SK-N-SH (cell line): ENCODE data around the gene DPEP2. TPM values are rescaled to one million over a fixed set of nuclear protein-coding genes. Genes with fewer than 3 reads are reported as not detected.

Experiments used
- CTCF ChIA-PET: fragments of 300-600, 350-600 bp; formaldehyde crosslinking; extraction: SDS; loops from one replicate; lab custom pipeline; 2021; lab: Yijun Ruan, JAX
- POLR2A ChIA-PET: fragments of 350-600 bp; sonication (Branson Sonifier 250); formaldehyde crosslinking; extraction: SDS; loops from one replicate; lab custom pipeline; 2020; ENCODE audit warnings: antibody characterized with exemption, inconsistent platforms; lab: Yijun Ruan, JAX
- DNase-seq: peaks from one replicate; pipeline ENCODE4 v3.0.0; 2012
- H2AFZ ChIP-seq: fragments of 200-600 bp; sonication (generic); 2 replicates; pipeline ENCODE4 v1.8.1; 2016; ENCODE audit warnings: antibody characterized with exemption, mild to moderate bottlenecking, low read depth
- H3F3A ChIP-seq: fragments of 200-600 bp; sonication (generic); replicated peaks from 2 replicates; pipeline ENCODE3; 2016; ENCODE audit warnings: antibody characterized with exemption, mild to moderate bottlenecking; ENCODE audit not compliant: insufficient read depth
- H3K27ac ChIP-seq, 2 experiments: fragments of 200-500 bp in 1 of 2; fragments of 200-600 bp in 1 of 2; sonication (Bioruptor generic) in 1 of 2; sonication (generic), shearing (Covaris generic) in 1 of 2; 2 replicates each; pipeline versions ENCODE4 v1.5.1 to v1.6.1; 2014 to 2016; ENCODE audit warnings: low read depth in 2 of 2, inconsistent platforms in 1 of 2, low read length in 1 of 2, mild to moderate bottlenecking in 1 of 2, mixed read lengths in 1 of 2
- H3K27me3 ChIP-seq: fragments of 200-600 bp; sonication (generic), shearing (Covaris generic); 2 replicates; pipeline ENCODE4 v1.6.1; 2016; ENCODE audit warnings: mixed run types; ENCODE audit not compliant: insufficient read depth
- H3K36me3 ChIP-seq, 2 experiments: fragments of 200-500 bp in 1 of 2; fragments of 200-600 bp in 1 of 2; sonication (Bioruptor generic) in 1 of 2; sonication (generic) in 1 of 2; replicated peaks in 1 of 2; 2 replicates each; pipeline versions ENCODE3 to v1.5.1; 2014 to 2016; ENCODE audit warnings: low read length in 1 of 2, mild to moderate bottlenecking in 1 of 2; ENCODE audit not compliant: insufficient read depth in 2 of 2, control insufficient read depth in 1 of 2
- H3K4me1 ChIP-seq, 2 experiments: fragments of 200-500 bp in 1 of 2; fragments of 200-600 bp in 1 of 2; sonication (Bioruptor generic) in 1 of 2; sonication (generic), shearing (Covaris generic) in 1 of 2; 2 replicates each; pipeline versions ENCODE4 v1.5.1 to v1.6.1; 2014 to 2016; ENCODE audit warnings: low read depth in 1 of 2, low read length in 1 of 2, mixed run types in 1 of 2; ENCODE audit not compliant: insufficient read depth in 2 of 2, control insufficient read depth in 1 of 2
- H3K4me2 ChIP-seq: fragments of 200-600 bp; sonication (generic), shearing (Covaris generic); 2 replicates; pipeline ENCODE4 v1.6.1; 2017; ENCODE audit warnings: mixed run types
- H3K4me3 ChIP-seq, 2 experiments: fragments of 200-500 bp in 1 of 2; fragments of 200-600 bp in 1 of 2; sonication (Bioruptor generic) in 1 of 2; sonication (generic), shearing (Covaris generic) in 1 of 2; 2 replicates each; pipeline versions ENCODE4 v1.5.1 to v1.8.1; 2014 to 2016; ENCODE audit warnings: low read depth in 2 of 2, inconsistent platforms in 1 of 2, low read length in 1 of 2, mild to moderate bottlenecking in 1 of 2, mixed read lengths in 1 of 2, moderate library complexity in 1 of 2
- H3K79me2 ChIP-seq: fragments of 200-600 bp; sonication (generic); 2 replicates; pipeline ENCODE4 v1.8.1; 2017; ENCODE audit warnings: mild to moderate bottlenecking; ENCODE audit not compliant: insufficient read depth
- H3K9ac ChIP-seq: fragments of 200-600 bp; sonication (generic); 2 replicates; pipeline ENCODE4 v1.6.1; 2017; ENCODE audit warnings: mixed run types
- H3K9me2 ChIP-seq: fragments of 200-600 bp; sonication (generic); 2 replicates; pipeline ENCODE4 v1.6.1; 2017; ENCODE audit warnings: mixed run types
- H3K9me3 ChIP-seq: fragments of 200-600 bp; sonication (generic); 2 replicates; pipeline ENCODE4 v1.6.1; 2017; ENCODE audit warnings: mixed run types, mild to moderate bottlenecking, moderate library complexity
- H4K20me1 ChIP-seq: fragments of 200-600 bp; sonication (generic); 2 replicates; pipeline ENCODE4 v1.6.1; 2017; ENCODE audit warnings: mild to moderate bottlenecking, mixed run types; ENCODE audit not compliant: insufficient read depth
- ELF1 ChIP-seq: IDR thresholded peaks from 2 replicates; pipeline ENCODE4 v1.4.0; 2012
- EP300 ChIP-seq, 2 experiments: IDR thresholded peaks; 2 replicates each; pipeline versions ENCODE4 v1.4.0 to v1.6.1; 2012; ENCODE audit warnings: borderline replicate concordance in 1 of 2, low read depth in 1 of 2, low read length in 1 of 2
- EZH2phosphoT487 ChIP-seq: fragments of 200-600 bp; sonication (generic); IDR thresholded peaks from 2 replicates; pipeline ENCODE4 v1.6.1; 2017; ENCODE audit warnings: low read depth, mixed run types, mild to moderate bottlenecking, antibody characterized with exemption, moderate library complexity, borderline replicate concordance
- IRF3 ChIP-seq: fragments of 150-350 bp; IDR thresholded peaks from 2 replicates; pipeline ENCODE4 v1.6.1; 2016; ENCODE audit warnings: mild to moderate bottlenecking, low read depth, low read length
- JUND ChIP-seq: IDR thresholded peaks from 2 replicates; pipeline ENCODE4 v1.4.0; 2012
- MXI1 ChIP-seq: IDR thresholded peaks from 2 replicates; pipeline ENCODE4 v1.6.1; 2012; ENCODE audit warnings: mild to moderate bottlenecking, low read depth, low read length, improper control_type of control experiment
- NRF1 ChIP-seq: IDR thresholded peaks from 2 replicates; pipeline ENCODE4 v1.6.1; 2012; ENCODE audit warnings: low read depth, mild to moderate bottlenecking, low read length
- POLR2AphosphoS5 ChIP-seq: IDR thresholded peaks from 2 replicates; pipeline ENCODE4 v1.6.1; 2012; ENCODE audit warnings: low read depth, low read length
- RXRA ChIP-seq: IDR thresholded peaks from 2 replicates; pipeline ENCODE4 v1.4.0; 2012; ENCODE audit warnings: low read depth, mild to moderate bottlenecking, borderline replicate concordance
- USF2 ChIP-seq: fragments of 150-350 bp; IDR thresholded peaks from 2 replicates; pipeline ENCODE4 v1.6.1; 2017; ENCODE audit warnings: antibody characterized with exemption, low read length, low read depth, borderline replicate concordance
- ZBTB33 ChIP-seq: IDR thresholded peaks from 2 replicates; pipeline ENCODE4 v1.4.0; 2012; ENCODE audit warnings: low read depth, borderline replicate concordance
- WGBS: methylation state at CpG from one replicate; pipeline ENCODE4 v1.1.6; 2017; ENCODE audit warnings: low lambda C conversion rate; 5-methylcytosine and 5-hydroxymethylcytosine counted together
- polyA plus RNA-seq, 3 experiments: library from polyadenylated mRNA; depleted of rRNA; stranded (reverse); fragments of >200 nt; gene quantifications; 2 replicates each; pipeline ENCODE4 v1.2.3, GENCODE V29; 2012

Gene DPEP2
- polyA plus RNA-seq, 1 of the 3 experiments (the other 2 are of a cell fraction) = not detected

GRCh38 chr16:67950335-67950843 lies 48.9 kb downstream of the DPEP2 start (continued):
- no peak for TF ChIP-seq ZBTB33

GRCh38 chr16:67949645-67950044 lies 49.6 kb downstream of the DPEP2 start:
- H3F3A ChIP-seq = peaks cover 7% of the 10 kb centered on the region
- no peak overlapping the region for H3K4me2 ChIP-seq
- POLR2A ChIA-PET = interaction anchor here (1.1 kb wide), 1 partner anchor 9 kb away, joined by 4 read pairs; no protein-coding TSS in a partner anchor
- H3K79me2 ChIP-seq = peaks cover 10% of the 10 kb centered on the region; the same call in 1 of the 2 replicates
- CTCF ChIA-PET = interaction anchor here (0.6 to 2.5 kb wide), 5 partner anchors 8 to 854 kb away, joined by 3 to 9 read pairs (median 3); partner anchors contain the start of gene PSKH1
- no peak overlapping the region for H3K4me3 ChIP-seq
- no peaks in the 10 kb centered on the region for H3K9me2 ChIP-seq
- H3K9me3 ChIP-seq = no peaks in the 10 kb centered on the region
- no peak overlapping the region for H2AFZ ChIP-seq
- peaks cover 0 to 8% of the 10 kb centered on the region in 2 experiments; a peak in 1 of 4 replicates for H3K4me1 ChIP-seq
- no peak for DNase-seq
- peaks cover 5 to 78% of the 10 kb centered on the region in 2 experiments for H3K36me3 ChIP-seq
- TF ChIP-seq NRF1 (no peak), JUND (no peak), EP300 (IDR thresholded peaks at IDR 0.05; ENCODE audit: borderline replicate concordance in 1 of 2, low read depth in 1 of 2, low read length in 1 of 2) (no peak), POLR2AphosphoS5 (no peak), RXRA (no peak), USF2 (no peak), EZH2phosphoT487 (no peak), MXI1 (no peak)
- H4K20me1 ChIP-seq = no peaks in the 10 kb centered on the region
- H3K27ac ChIP-seq = no peak overlapping the region
- no peaks in the 10 kb centered on the region for H3K27me3 ChIP-seq
- no peak overlapping the region for H3K9ac ChIP-seq
- no CpG with 5 or more reads among the region's 11 CpGs for WGBS

DNA sequence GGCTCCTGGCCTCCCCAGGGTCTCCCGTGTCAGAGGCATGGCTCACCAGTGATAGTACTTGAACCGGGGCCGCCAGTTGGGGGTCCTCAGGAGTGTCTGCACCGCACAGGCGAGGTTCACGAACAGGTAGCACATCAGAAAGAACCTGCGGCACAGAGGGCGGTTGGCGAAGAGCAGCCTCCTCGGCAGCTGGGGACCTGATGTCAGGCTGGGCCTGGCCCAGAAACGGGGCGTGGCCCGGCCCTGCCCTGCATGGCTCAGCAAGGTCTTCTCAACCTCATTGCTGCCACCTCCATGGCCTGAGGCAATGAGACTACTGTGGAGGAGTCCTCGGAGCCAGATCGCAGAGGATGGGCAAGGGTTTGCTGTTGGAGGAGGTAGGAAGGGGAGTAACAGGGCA lies 51.3 kb downstream of the DPEP2 start:
- no peak overlapping the region; a peak in 1 of 4 replicates for H3K27ac ChIP-seq
- H3K4me3 ChIP-seq = no peak overlapping the region
- H3F3A ChIP-seq = no peaks in the 10 kb centered on the region
- H3K27me3 ChIP-seq = no peaks in the 10 kb centered on the region
- WGBS = 96% methylated on average over 15 of the region's 15 CpGs
- H3K4me1 ChIP-seq = peaks cover 0 to 12% of the 10 kb centered on the region in 2 experiments; a peak in 1 of 4 replicates
- H4K20me1 ChIP-seq = no peaks in the 10 kb centered on the region
- no peaks in the 10 kb centered on the region for H3K9me2 ChIP-seq
- peaks cover 9% of the 10 kb centered on the region; the same call in 1 of the 2 replicates for H3K79me2 ChIP-seq
- peaks cover 0 to 76% of the 10 kb centered on the region in 2 experiments for H3K36me3 ChIP-seq
- no peak overlapping the region for H2AFZ ChIP-seq
- no peak overlapping the region for H3K9ac ChIP-seq
- CTCF ChIA-PET = interaction anchor here (2.0 to 2.8 kb wide), 2 partner anchors 64 to 92 kb away, joined by 6 to 9 read pairs; no protein-coding TSS in a partner anchor
- H3K9me3 ChIP-seq = no peaks in the 10 kb centered on the region
- POLR2A ChIA-PET = interaction anchor here (1.5 to 1.7 kb wide), 2 partner anchors 12 to 18 kb away, joined by 3 to 5 read pairs; no protein-coding TSS in a partner anchor
- H3K4me2 ChIP-seq = no peak overlapping the region
- DNase-seq = no peak
- TF ChIP-seq ELF1 (no peak), IRF3 (no peak)
- TF ChIP-seq, all 33 proteins: peak for 0
